ENCODE results near the gene TNS1.

DNA sequence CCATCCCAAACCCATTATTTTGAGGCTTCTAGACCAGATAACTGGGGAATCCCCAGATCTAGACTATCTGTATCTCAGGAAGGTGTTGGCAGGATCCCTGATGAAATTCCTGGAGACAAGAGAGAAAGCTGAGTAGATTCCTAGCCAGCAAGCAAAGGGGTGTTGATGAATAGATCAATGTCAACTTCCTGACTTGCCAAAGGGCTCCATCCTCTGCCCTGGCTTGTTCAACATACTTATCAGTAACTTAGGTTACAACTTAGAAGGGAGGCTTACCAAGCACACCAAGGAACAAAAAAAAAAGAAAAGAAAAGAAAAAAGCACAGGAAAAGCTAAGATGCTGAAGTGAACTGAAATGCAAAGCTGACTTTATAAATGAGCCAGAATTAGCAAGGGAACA, 53.3 kb downstream of the TNS1 start:
- TF ChIP-seq POLR2AphosphoS5 (IDR thresholded peaks at IDR 0.05; ENCODE audit: low read depth, low read length) (no peak), MEF2A (IDR thresholded peaks at IDR 0.05; ENCODE audit: borderline replicate concordance, low read depth) (no peak)
- TF ChIP-seq, protein P1, sequence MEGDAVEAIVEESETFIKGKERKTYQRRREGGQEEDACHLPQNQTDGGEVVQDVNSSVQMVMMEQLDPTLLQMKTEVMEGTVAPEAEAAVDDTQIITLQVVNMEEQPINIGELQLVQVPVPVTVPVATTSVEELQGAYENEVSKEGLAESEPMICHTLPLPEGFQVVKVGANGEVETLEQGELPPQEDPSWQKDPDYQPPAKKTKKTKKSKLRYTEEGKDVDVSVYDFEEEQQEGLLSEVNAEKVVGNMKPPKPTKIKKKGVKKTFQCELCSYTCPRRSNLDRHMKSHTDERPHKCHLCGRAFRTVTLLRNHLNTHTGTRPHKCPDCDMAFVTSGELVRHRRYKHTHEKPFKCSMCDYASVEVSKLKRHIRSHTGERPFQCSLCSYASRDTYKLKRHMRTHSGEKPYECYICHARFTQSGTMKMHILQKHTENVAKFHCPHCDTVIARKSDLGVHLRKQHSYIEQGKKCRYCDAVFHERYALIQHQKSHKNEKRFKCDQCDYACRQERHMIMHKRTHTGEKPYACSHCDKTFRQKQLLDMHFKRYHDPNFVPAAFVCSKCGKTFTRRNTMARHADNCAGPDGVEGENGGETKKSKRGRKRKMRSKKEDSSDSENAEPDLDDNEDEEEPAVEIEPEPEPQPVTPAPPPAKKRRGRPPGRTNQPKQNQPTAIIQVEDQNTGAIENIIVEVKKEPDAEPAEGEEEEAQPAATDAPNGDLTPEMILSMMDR (IDR thresholded peaks at IDR 0.05) = no peak
